ENCODE results near the gene NRM.
A peak's percentile ranks its signal among the peaks of the same experiment; 100 is the strongest.
"Not testable (repeated sequence)": the region's sequence is repeated elsewhere in the genome, so short reads cannot be mapped to it uniquely, and the experiment has no call there.

NRM gene

GRCh38 chr6:30720738-30721197, 30.0 kb upstream of the NRM start:
- DNase-seq (ENCODE audit: low read depth): no peak

GRCh38 chr6:30719791-30720737, 29.3 kb upstream of the NRM start, which contains the start of gene TUBB:
Gene TUBB (plus strand): TSS chr6:30720352. CDS start chr6:30720507, 155 bp downstream.
- DNase-seq (ENCODE audit: low read depth): peak; percentile 97

- no peak for DNase-seq (ENCODE audit: low read depth)
These were observed 28.6 kb upstream of the NRM start for GRCh38 chr6:30719356-30719755.

GRCh38 chr6:30717845-30718720, 27.3 kb upstream of the NRM start:
- not testable (repeated sequence) for DNase-seq (ENCODE audit: low read depth)

GRCh38 chr6:30717129-30717844, 26.5 kb upstream of the NRM start, which contains the start of gene MDC1:
Gene MDC1 (minus strand): TSS chr6:30717281. CDS start chr6:30715175, 2,106 bp downstream.
- DNase-seq (ENCODE audit: low read depth): peak; percentile 100

- no peak for DNase-seq (ENCODE audit: low read depth)
These were observed 26.0 kb upstream of the NRM start for GRCh38 chr6:30716879-30717128.

GRCh38 chr6:30714263-30714662, 23.5 kb upstream of the NRM start:
- no peak for DNase-seq (ENCODE audit: low read depth)

GRCh38 chr6:30712441-30712945, 21.7 kb upstream of the NRM start:
- DNase-seq (ENCODE audit: low read depth): no peak

- no peak for DNase-seq (ENCODE audit: low read depth)
These were observed 21.1 kb upstream of the NRM start for GRCh38 chr6:30711758-30712380.

GRCh38 chr6:30709101-30709868, 18.5 kb upstream of the NRM start:
- DNase-seq (ENCODE audit: low read depth): no peak

GRCh38 chr6:30707281-30707850, 16.6 kb upstream of the NRM start:
- no peak for DNase-seq (ENCODE audit: low read depth)

- DNase-seq (ENCODE audit: low read depth): no peak
These were observed 14.8 kb upstream of the NRM start for GRCh38 chr6:30705620-30706019.

GRCh38 chr6:30703821-30704220, 13.0 kb upstream of the NRM start:
- no peak for DNase-seq (ENCODE audit: low read depth)

GRCh38 chr6:30703011-30703410, 12.2 kb upstream of the NRM start:
- no peak for DNase-seq (ENCODE audit: low read depth)

GRCh38 chr6:30700340-30700739, 9.6 kb upstream of the NRM start:
- no peak for DNase-seq (ENCODE audit: low read depth)

- no peak for DNase-seq (ENCODE audit: low read depth)
These were observed 5.6 kb upstream of the NRM start for GRCh38 chr6:30696432-30696831.

GRCh38 chr6:30691208-30691847, 544 bp upstream of the NRM start:
- no peak for DNase-seq (ENCODE audit: low read depth)

- DNase-seq (ENCODE audit: low read depth): no peak
These were observed 799 bp downstream of the NRM start for GRCh38 chr6:30689985-30690384.

- DNase-seq (ENCODE audit: low read depth): no peak
These were observed 1.5 kb downstream of the NRM start for GRCh38 chr6:30689022-30689865.
